HG02759 (cell line): ENCODE results near the gene RPL13.
"Not testable (repeated sequence)": the region's sequence is repeated elsewhere in the genome, so short reads cannot be mapped to it uniquely, and the experiment has no call there.

Experiments
- ATAC-seq: cut with Tn5 transposase; IDR thresholded peaks from one replicate; pipeline ENCODE4 v1.9.1; 2021; ENCODE audit warnings: mild to moderate bottlenecking, moderate library complexity; ENCODE audit not compliant: unreplicated experiment

RPL13 gene

DNA sequence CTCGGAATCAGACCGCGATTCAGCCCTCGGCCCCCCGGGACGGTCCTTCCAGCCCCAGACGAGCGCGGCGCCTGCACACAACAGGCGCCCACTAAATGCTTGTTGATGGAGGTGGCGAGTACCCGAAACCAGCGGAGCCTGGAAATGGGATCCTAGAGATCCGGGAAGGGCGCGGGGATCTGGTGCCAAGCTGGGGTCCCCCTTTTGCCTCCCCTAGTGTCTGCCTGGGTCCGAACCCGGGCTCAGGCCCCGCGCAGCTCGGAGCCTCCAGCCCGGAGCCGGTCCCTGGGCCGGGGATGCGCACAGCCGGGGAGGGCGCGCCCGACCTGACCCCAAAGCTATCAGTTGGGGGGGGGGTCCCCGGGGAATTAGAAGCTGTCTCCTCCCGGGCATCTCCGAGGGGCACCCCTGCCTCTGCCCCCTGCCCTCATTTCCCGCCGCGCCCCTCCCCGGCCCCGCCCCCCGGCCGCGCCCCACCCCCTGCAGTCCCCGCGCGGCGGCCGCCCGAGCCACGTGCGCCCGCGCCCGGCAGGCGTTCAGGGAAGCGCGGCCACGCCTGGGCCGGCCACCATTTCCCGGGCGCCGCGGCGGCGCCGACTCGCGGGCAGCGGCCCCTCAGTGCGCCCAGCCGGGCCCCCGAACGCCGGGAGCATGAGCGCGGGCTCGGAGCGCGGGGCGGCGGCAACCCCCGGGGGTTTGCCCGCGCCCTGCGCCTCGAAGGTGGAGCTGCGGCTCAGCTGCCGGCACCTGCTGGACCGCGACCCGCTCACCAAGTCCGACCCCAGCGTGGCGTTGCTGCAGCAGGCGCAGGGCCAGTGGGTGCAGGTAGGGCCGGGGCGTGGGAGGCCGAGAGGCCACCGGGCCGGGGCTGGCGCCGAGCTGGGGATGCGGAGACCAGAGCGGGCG, 15.0 kb downstream of the RPL13 start, which contains the start of gene CPNE7:
Gene CPNE7 (plus strand): TSS at position 512 of the 906 bp plus-strand sequence. CDS start 140 bp downstream, at position 652.
- ATAC-seq = peak; percentile 37

DNA sequence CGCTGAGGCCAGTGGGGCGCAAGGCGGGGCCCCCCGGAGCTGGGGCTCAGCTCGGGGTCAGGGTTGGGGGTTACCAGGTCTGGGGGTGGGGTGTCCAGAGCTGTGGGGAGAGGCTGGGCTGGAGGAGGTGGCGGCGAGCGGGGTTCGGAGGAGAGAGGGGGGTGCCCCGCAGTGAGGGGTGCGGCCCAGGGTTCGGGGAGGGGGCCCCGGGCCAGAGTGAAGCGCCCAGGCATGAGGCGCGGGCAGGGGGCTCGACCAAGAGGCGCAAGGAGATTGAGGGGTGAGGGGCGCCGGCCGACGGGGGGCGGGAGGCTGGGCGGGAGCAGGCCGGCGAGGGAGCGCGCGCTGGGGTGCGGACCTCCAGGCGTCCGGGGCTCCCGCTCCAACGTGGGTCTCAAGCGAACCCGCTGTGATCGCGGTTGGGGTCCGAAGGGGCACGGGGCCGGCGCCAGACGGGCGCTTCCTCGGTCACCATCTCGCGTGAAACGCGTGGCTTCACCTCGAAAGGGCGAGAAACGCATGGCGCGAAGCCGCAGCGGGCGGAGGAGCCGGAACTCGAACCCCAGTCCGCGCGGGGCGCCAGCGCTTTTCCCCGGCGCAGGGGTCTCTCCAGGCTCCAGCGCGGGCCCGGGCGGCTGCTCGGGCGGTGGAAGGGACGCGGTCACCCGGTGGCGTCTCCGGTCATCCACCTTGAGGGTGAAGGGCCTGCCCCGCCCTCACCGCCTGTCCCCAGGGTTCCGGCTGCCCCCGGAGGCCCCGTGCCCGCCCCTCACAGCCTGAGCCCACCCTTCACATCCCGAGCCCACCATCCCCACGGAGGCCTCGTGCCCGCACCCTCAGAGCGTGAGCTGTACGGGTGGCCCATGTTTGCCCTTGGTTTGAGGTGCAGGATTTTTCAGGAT, 15.9 kb downstream of the RPL13 start:
- no peak for ATAC-seq

DNA sequence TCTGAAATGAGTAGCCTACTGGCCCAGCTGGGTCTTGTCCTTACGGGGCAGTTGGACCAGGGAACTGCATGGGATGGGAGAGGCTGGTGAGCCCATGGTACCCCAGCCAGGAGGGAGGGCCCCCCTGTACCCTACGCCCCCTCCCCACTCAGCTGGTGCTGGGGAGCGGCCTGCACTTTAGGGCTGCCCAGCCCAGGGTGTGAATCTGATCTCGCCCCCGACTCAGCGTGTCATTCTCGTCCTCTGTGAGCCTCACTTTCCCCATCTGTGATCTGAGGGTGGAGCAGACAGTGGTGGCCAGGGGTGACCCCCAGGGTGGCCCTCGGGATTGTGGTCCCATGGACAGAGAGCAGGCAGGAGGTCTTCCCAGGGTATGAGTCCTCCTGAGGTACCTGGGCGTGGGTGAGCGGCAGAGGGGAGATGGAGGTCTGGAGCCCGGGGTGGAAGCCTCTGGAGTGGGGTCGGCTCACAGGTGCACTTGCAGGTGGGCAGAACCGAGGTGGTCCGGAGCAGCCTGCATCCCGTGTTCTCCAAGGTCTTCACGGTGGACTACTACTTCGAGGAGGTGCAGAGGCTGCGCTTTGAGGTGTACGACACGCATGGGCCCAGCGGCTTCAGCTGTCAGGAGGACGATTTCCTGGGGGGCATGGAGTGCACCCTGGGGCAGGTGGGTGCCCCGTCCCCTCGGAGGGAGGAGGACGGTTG, 16.7 kb downstream of the RPL13 start:
- ATAC-seq = no peak

DNA sequence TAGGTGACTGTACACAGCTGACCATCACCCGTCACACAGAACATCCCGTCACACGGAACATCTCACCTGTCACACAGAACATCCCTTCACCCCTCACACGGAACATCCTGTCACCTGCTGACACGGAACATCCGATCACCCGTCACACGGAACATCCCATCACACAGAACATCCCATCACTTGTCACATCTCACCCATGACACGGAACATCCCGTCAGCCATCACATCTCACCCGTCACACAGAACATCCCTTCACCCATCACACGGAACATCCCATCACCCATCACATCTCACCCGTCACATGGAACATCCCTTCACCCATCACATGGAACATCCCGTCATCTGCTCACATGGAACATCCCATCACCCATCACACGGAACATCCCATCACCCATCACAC, 18.9 kb downstream of the RPL13 start:
- ATAC-seq = no peak

DNA sequence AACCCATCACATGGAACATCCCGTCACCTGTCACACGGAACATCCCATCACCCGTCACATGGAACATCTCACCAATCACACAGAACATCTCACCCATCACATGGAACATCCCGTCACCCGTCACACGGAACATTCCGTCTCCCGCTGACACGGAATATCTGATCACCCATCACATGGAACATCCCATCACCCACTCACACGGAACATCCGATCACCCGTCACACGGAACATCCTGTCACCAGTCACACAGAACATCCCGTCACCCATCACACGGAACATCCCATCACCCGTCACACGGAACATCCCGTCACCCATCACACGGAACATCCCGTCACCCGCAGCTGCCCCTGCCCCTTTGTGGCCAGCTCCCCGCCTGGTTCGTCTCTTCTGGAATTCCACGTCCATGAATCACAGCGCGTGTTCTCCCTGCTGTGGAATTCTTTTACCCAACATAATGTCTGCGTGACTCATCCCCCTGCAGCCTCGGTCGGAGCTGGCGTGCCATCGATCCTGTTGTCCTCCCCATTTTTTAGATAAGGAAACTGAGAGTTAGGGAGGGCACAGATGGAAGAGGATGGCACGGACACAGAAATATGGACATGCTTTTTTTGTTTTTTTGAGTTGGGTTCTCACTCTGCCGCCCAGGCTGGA, 20.7 kb downstream of the RPL13 start:
- no peak for ATAC-seq

DNA sequence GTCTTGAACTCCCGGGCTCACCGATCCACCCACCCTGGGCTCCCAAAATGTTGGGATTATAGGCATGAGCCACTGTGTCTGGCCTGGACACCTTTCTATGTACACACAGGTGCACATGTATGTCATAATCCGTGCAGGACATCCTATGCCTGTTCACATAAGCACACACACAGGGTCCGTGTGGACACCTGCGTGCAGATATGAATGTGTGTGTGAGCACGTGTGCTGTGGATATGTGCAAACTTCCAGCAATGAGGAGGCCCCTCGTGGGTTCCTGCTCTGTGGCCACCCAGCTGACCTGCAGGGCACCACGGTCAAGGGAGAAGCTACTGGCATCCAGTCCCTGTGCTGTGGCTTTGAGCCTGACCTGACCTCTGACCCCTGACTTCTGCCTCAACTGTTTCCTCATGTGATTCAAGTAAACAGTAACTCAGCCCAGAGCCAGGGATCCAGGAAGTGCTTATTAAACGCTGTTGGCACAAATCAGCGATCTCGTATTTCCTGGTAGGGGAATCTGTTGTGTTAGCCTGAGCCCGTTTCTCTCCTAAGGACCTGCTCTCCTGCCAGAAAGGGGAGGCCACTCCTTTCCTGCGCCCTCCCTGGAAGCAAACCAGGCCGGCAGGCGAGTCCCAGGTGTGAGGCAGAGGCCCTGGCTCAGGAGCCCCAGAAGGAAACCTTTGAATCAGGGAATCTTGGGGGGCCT, 21.5 kb downstream of the RPL13 start:
- no peak for ATAC-seq

DNA sequence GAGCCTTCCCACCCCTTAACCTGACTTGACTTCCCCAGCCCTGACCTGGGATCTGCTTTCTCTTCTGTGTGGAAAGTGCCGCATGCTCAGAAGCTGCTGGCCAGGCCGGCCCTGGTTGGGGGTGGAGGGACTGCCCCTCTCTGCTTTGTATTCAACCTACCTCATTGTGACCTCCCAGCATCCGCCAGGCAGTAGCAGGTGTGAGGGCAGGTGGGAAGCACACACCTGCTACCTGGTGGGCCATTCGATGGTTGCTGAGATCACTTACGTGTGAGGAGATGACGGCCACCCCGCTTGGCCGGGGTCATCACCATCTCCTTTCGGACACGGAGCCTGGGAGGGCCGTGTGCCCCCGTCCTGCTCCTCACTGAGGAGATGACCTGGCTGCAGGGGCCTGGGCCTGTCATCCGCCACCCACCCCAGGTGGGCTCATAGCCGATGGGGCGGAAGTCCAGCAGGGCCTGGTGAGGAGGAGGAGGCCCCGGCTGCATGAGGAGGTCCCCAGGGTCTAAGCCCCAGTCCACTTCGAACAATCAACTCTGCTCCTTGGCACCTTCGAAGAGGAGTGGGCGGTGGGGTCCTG, 22.2 kb downstream of the RPL13 start:
- no peak for ATAC-seq

DNA sequence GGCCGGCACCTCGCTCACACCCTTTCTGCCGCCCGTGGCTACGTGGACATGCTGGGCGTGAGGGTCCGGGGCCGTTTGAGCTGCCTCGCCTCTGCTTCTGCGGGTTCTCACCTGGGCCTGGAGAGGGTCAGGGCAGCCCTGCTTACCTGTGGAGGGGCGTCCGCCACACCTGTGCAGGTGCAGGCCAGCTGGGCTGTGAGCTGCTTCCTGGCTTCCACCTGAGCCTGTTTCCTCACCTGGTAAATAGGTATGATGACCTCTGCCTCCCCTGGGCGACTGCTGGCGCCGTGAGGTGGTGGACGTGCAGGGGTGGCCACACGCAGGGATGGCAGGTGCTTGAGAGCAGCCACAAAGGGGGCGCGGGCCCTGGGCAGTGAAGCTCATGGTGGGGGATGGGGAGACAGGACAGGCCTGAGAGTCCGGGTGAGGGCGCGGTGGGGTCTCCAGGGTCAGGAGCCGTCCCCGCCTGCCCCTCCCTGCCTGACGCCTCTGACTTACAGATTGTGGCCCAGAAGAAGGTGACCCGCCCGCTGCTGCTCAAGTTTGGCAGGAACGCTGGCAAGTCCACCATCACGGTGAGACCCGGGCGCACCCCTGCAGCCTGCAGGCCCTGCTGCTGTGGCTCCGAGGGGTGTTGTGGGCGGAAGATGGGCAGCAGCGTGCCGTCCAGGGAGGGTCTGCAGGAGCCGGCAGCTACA, 22.9 kb downstream of the RPL13 start:
- ATAC-seq = no peak

DNA sequence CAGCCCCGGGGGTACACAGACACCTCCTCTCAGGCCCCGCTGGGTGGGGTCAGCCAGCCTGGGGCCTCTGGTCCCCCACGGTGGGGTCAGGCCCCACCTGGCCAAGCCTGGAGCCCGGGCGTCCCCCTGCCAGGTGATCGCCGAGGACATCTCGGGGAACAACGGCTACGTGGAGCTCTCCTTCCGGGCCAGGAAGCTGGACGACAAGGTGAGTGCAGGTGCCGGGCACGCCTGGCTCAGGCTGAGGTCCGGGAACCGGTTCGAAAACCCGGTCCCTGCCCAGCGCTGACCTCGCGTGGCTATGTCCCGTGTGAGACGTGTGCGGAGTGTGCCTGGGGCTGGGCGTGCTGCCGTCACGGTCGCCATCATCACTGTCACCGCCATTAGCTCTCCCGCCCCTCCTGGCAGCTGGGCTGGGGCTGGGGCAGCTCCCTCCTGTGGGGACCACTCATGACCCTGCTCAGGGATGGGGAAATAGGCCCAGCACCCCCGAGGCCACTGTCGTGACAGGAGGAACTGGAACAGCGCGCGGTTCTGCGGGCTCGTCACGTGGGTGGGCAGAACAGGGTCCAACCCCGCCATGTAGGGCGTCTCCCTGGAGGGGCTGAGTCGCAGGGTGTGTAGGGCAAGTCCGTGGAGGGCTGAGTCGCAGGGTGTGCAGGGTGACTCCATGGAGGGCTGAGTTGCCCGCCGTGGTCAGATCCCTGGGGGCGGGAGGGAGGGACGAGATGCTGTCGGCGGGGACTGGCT, 23.6 kb downstream of the RPL13 start:
- ATAC-seq = no peak

DNA sequence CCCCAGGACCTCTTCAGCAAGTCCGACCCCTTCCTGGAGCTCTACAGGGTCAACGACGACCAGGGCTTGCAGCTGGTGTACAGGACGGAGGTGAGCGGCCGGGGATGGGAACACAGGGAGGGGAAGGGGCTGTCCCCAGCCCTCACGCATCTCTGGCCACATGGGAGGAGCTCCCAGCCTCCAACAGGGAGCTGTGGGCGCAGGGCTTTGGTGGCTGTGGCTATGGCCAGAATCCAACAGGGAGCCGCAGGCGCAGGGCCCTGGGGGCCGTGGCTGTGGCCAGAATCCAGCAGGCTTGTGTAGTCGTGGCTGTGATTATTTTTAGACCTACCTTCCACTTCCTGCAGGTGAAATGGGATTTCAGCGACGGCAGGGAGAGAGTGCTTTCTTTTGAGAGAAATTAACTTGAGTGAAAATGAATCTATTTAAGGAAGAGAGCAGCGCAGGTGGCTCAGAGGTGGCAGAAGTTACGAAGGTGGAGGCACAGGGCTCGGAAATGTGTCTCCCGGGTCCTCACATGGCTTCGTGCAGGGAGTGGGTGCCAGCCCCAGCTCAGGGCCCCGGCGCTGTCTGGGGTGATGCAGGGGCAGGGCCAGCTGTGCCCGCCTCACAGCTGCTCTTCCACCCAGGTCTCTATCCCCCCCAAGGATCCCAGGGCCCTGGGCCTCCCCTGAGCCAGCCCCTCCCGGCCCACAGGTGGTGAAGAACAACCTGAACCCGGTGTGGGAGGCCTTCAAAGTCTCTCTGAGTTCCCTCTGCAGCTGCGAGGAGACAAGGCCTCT, 24.5 kb downstream of the RPL13 start:
- no peak for ATAC-seq

DNA sequence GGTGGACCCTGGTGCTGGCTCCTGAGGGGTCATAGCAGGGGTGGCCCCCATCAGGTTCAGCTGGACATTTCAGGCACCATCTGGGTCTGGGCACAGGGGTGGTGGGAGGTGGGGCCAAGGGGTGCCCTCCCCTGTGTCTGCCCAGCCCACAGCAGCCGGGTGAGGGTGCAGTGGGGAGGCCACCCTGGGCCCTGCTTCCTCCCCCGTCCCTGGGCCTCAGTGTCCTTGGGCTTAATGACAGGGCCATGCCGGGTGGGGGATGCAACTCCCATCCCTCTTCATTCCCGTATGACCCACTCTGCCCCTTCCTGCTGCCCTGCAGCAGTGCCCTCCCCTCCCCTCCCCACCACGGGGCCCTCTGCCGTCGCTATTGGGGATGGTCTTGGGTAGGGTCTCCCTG, 25.7 kb downstream of the RPL13 start:
- ATAC-seq = no peak

DNA sequence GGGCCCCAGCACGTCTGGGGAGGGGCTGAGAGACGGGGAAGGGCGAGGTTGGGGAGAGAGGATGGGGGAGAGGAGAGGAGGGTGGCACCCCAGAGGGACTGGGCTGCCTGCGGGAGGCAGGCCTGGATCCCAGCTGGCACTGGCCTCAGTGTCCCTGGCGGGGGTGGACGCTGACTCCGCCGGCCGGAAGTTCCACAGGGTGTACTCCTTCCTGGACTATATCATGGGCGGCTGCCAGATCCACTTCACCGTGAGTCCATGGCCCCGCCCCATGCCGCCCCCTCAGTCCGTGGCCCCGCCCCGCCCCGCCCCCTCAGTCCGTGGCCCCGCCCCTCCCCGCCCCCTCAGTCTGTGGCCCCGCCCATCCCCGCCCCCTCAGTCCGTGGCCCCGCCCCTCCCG, 26.4 kb downstream of the RPL13 start:
- ATAC-seq = no peak

DNA sequence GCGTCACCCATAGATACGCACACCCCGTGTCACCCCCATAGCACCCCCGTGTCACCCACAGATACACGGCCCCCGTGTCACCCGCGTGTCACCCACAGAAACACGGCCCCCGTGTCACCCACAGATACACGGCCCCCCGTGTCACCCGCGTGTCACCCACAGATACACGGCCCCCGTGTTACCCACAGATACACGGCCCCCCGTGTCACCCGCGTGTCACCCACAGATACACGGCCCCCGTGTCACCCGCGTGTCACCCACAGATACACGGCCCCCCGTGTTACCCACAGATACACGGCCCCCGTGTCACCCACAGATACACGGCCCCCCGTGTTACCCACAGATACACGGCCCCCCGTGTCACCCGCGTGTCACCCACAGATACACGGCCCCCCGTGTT, 27.2 kb downstream of the RPL13 start:
- not testable (repeated sequence) for ATAC-seq

DNA sequence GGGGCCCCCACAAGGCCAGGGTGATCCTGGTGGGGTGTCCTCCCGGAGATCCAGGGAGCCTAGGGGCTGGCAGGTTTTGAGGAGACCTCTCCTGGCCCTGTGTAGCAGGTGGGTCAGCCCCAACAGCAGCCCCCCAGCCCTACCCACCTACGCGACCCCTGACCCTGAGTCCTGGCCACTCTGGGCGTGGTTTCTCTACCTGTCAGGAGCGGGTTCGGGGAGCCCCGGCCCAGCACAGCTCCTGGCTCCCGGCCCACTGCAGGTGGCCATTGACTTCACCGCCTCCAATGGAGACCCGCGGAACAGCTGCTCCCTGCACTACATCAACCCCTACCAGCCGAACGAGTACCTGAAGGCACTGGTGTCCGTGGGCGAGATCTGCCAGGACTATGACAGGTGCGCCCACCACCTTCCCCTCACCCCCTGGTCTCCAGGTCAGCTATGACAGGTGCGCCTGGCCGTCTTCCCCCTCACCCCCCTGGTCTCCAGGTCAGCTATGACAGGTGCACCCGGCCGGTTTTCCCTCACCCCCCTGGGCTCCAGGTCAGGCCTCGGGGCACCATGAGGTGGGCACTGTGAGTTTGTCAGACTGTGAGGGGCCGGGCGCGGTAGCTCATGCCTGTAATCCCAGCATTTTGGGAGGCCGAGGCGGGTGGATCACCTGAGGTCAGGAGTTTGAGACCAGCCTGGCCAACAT, 28.1 kb downstream of the RPL13 start:
- ATAC-seq = no peak

DNA sequence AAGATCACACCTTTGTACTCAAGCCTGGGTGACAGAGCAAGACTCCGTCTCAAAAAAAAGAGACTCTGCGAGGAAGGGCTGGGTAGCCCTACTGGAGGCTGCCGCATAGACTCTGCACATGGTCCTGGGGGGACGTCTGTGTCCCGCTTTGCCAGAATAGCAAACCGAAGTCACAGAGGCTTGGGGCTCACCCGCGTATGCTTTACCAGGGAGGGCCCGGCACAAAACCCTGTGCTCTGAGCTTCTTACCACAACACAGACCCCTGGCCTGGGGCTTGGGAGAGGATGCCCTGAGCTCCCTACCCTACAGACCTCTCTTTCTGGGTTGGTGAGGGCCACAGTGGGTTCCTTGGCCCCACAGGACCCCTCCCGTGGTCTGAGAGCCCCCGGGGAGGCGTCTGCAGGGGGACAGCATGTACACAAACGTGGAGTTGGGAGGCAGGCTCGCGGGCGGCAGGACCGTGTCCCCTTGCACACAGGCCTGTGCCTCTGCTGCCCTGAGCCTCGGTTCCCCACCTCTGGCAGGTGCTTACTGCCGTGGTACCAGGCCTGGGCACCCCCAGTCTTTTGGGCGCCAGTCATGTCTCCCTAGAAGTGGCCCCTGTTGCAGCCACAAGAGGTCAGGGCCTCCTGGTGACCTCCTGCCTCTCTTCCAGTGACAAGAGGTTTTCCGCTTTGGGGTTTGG, 28.9 kb downstream of the RPL13 start:
- no peak for ATAC-seq

DNA sequence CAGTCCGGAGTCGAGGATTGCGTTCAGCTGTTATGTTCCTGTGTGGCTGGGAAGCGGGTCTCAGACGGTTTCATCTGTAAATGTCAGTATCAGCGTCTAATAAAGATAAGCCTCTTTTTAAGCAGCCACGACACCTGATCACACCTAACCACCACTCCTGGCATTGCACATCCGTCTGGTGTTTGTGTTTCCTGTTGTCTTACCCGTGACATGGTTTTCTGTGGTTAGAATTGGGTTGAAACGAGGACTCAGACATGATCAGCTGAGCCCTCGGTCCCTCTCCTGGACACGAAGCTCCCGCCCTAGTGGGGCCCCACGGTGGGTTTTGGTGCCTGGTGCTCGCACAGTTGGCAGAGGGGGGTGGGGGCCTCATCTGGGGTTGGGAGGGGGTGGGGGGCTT, 33.4 kb downstream of the RPL13 start:
- no peak for ATAC-seq
